Measurements from ENCODE around the gene GPX7.
"Not testable (repeated sequence)": the region's sequence is repeated elsewhere in the genome, so short reads cannot be mapped to it uniquely, and the experiment has no call there.

GPX7 gene

DNA sequence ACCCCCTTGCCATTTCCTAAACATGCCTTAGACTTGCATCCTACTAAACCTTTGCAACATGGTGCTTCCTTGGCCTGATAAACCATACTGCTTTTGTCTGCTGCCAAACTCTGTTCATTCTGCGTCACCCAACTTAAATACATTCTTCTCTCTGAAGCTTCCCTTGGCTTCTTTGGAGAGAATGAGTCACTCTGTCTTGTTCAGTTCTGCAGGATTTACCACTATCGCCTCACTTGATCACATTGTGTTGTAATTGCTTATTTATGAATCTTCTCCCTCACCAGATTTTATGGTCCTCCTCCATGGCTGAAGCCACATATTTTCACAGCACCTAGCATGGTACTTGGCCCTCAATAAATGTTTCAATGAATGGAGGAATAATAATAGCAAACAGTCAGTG lies 27.6 kb upstream of the GPX7 start:
- DNase-seq (no peak), ATAC-seq (peak; percentile 46)
- no peaks in the 10 kb centered on the region for H3K36me3 Mint-ChIP-seq (ENCODE audit: low read depth)
- H3K27me3 Mint-ChIP-seq: no peaks in the 10 kb centered on the region
- H3K9me3 Mint-ChIP-seq: no peaks in the 10 kb centered on the region
- H3K4me3 Mint-ChIP-seq: no peak overlapping the region
- H3K4me1 Mint-ChIP-seq: peaks cover 11% of the 10 kb centered on the region
- no peak overlapping the region for H3K27ac Mint-ChIP-seq

DNA sequence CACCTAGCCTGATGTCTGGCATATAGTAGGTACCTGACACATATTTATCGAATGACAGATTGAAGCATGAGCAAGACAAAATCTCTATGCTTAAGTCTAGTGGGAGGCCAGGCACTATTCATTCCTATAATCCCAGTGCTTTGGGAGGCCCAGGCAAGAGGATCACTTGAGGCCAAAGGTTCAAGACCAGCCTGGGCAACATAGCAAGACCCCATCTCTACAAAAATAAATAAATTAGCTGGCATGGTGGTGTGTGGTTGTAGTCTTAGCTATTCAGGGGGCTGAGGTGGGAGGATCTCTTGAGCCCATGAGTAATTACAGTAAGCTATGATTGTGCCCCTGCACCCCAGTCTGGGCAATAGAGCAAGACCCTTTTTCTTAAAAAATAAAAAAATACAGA lies 26.1 kb upstream of the GPX7 start:
- H3K27me3 Mint-ChIP-seq: no peaks in the 10 kb centered on the region
- H3K27ac Mint-ChIP-seq: no peak overlapping the region
- H3K36me3 Mint-ChIP-seq (ENCODE audit: low read depth): no peaks in the 10 kb centered on the region
- ATAC-seq: no peak
- no peaks in the 10 kb centered on the region for H3K9me3 Mint-ChIP-seq
- no peak overlapping the region for H3K4me3 Mint-ChIP-seq
- peaks cover 9% of the 10 kb centered on the region for H3K4me1 Mint-ChIP-seq
- no peak for DNase-seq

DNA sequence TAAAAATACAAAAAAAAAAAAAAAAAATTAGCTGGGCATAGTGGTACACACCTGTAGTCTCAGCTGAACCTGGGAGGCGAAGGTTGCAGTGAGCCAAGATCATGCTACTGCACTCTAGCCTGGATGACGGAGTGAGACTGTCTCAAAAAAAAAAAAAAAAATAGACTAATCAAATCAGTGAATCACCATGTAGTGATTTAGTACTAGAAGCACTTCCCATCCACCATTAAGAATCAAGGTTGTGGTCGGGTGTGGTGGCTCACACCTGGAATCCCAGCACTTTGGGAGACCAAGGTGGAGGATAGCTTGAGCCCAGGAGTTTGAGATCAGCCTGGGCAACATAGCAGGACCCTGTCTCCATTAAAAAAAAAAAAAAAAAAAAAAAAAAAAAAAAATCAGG lies 24.1 kb upstream of the GPX7 start:
- not testable (repeated sequence) for H3K27ac Mint-ChIP-seq; DNase-seq; H3K36me3 Mint-ChIP-seq (ENCODE audit: low read depth); H3K4me1 Mint-ChIP-seq; ATAC-seq; H3K27me3 Mint-ChIP-seq; H3K9me3 Mint-ChIP-seq; H3K4me3 Mint-ChIP-seq

DNA sequence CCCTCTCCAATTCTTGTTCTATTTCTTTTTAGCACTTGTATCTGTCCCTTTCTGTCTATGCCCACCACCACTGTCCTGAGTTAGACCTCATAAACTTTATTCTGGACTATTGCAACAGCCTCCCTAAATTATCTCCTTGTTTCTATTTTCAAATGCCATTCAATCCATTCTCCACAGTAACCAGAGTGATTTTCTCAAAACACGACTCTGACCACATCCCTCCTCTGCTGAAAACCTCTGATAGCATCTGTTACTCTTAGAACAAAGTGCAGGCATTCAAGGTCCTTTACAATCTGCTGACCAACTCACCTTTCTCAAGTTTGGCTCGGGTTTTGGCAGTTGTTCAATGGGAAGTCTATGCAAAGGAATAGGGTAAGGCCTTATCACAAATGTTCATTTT lies 22.8 kb upstream of the GPX7 start:
- H3K9me3 Mint-ChIP-seq: no peaks in the 10 kb centered on the region

DNA sequence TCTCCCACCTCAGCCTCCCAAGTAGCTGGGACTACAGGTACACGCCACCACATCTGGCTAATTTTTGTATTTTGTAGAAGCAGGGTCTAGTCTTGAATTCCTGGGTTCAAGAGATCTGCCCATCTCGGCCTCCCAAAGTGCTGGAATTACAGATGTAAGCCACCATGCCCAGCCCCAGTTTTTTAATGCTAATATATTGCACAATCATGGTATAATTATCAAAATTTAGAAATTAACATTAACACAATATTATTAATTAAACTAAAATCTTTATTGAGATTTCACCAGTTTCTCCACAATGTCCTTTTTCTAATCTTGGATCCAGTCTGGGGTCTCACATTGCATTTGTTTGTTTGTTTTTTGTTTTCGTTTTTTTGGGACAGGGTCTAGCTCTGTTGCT lies 21.9 kb upstream of the GPX7 start:
- Mint-ChIP-seq H3K9me3 (no peaks in the 10 kb centered on the region), H3K27me3 (no peaks in the 10 kb centered on the region), H3K27ac (no peak overlapping the region), H3K4me1 (peaks cover 3% of the 10 kb centered on the region), H3K4me3 (no peak overlapping the region), H3K36me3 (ENCODE audit: low read depth) (no peaks in the 10 kb centered on the region)
- ATAC-seq: no peak
- DNase-seq: no peak

More for the DNA sequence above, 22.8 kb upstream of the GPX7 start:
- DNase-seq: no peak
- ATAC-seq: no peak
- Mint-ChIP-seq H3K4me3 (no peak overlapping the region), H3K4me1 (peaks cover 7% of the 10 kb centered on the region), H3K36me3 (ENCODE audit: low read depth) (no peaks in the 10 kb centered on the region), H3K27me3 (no peaks in the 10 kb centered on the region), H3K27ac (no peak overlapping the region)

DNA sequence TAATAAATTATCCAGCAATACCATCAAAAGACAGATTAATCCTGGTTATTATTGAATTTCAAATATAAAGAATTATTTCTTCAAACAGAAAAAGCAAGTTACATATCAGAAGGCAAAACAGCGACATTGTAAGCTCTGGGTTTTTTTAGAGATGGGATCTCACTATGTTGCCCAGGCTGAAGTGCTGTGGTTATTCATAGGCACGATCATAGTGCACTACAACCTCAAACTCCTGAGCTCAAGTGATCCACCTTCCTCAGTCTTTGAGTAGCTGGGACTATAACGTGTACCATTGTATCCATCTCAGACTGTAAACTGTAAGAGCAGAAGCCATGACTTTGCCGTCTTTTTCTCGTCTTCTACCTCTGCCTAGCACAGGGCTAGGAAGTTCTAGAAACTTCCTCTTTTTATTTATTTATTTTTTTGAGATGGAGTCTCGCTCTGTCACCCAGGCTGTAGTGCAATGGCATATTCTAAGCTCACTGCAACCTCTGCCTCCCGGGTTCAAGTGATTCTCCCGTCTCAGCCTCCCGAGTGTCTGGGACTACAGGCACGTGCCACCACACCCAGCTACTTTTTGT lies 20.0 kb upstream of the GPX7 start:
- ATAC-seq (no peak), DNase-seq (no peak)
- Mint-ChIP-seq H3K4me3 (no peak overlapping the region), H3K27ac (no peak overlapping the region), H3K4me1 (peaks cover 3% of the 10 kb centered on the region), H3K27me3 (no peaks in the 10 kb centered on the region), H3K36me3 (ENCODE audit: low read depth) (no peaks in the 10 kb centered on the region), H3K9me3 (no peaks in the 10 kb centered on the region)

DNA sequence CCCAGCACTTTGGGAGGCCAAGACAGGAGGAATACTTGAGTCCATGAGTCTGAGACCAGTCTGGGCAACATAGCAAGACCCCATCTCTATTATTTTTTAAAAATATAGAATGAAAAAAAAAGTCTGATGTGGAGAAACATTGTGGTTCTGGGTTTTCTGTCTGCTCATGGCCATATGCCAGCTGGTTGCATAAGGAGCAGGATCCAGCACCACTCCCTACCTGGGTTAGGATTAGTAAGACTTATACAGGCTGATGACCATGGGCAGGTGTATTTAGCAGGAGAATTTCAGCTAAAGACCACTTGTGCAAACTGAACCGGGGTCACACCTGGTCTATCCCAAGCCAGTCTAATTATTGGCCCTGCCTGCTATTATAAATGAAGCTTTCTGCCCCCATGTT lies 16.7 kb upstream of the GPX7 start:
- DNase-seq: no peak
- Mint-ChIP-seq H3K9me3 (no peaks in the 10 kb centered on the region), H3K36me3 (ENCODE audit: low read depth) (no peaks in the 10 kb centered on the region), H3K4me3 (no peak overlapping the region), H3K4me1 (no peaks in the 10 kb centered on the region), H3K27me3 (no peaks in the 10 kb centered on the region), H3K27ac (no peak overlapping the region)
- no peak for ATAC-seq

DNA sequence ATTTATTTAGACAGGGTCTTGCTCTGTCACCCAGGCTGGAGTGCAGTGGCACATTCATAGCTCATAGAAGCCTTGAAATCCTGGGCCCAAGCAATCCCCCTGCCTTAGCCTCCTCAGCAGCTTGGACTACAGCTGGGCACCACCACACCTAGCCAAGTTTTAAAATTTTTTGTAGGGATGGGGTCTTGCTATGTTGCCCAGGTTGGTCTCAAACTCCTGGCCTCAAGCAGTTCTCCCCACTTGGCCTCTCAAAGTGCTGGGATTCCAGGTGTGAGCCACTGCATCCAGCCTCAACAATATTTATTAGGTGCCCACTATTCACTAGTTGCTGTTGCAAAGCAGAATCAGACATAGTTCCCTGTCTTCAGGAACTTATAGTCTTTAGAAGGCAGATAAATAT lies 14.1 kb upstream of the GPX7 start:
- Mint-ChIP-seq H3K36me3 (ENCODE audit: low read depth) (no peaks in the 10 kb centered on the region), H3K27ac (no peak overlapping the region), H3K9me3 (no peaks in the 10 kb centered on the region), H3K4me1 (peaks cover 3% of the 10 kb centered on the region), H3K4me3 (no peak overlapping the region), H3K27me3 (no peaks in the 10 kb centered on the region)
- ATAC-seq (no peak), DNase-seq (no peak)

DNA sequence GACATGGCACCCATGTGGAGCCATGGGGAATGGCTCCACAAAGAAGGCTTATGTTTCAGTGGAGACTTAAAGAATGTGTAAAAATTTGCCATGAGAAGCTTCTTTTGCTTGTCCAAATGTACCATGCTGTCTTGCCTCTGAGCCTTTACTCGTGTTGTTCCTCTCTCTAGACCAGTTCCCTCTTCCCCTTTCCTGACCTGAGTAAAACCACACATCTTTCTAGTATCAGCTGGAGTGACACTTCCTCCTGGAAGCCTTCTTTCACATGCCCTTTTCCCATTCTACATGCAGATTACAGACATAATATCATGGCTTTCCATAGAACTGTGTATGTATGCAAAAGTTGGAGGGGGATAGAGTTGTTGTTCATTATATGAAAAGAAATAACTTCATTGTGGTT lies 13.6 kb upstream of the GPX7 start:
- H3K36me3 Mint-ChIP-seq (ENCODE audit: low read depth): no peaks in the 10 kb centered on the region

DNA sequence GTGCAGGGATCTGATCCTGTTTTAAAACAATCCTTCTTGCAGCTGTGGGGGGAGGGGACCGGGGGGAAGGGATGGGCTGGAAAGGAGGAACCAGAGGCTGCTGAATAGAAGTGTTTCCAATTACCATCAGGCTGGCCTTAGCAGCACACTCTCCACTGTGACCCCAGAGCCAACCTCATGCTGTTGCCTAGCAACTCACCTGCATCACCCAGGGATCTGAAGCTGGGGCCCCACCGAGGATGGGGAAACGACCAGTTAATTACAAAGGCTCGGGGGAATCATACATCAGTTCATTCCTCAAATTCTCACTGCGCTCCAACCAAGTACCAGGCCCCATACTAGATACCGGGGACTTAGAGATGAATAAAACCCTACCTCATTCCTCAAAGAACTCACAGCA lies 11.9 kb upstream of the GPX7 start:
- H3K4me1 Mint-ChIP-seq: peaks cover 3% of the 10 kb centered on the region
- no peak for DNase-seq
- H3K36me3 Mint-ChIP-seq (ENCODE audit: low read depth): no peaks in the 10 kb centered on the region
- no peak overlapping the region for H3K4me3 Mint-ChIP-seq
- H3K27ac Mint-ChIP-seq: no peak overlapping the region
- no peaks in the 10 kb centered on the region for H3K27me3 Mint-ChIP-seq
- no peak for ATAC-seq
- no peaks in the 10 kb centered on the region for H3K9me3 Mint-ChIP-seq

More for the DNA sequence above, 13.6 kb upstream of the GPX7 start:
- Mint-ChIP-seq H3K9me3 (no peaks in the 10 kb centered on the region), H3K4me3 (no peak overlapping the region), H3K27me3 (no peaks in the 10 kb centered on the region), H3K27ac (no peak overlapping the region), H3K4me1 (peaks cover 3% of the 10 kb centered on the region)
- no peak for DNase-seq
- no peak for ATAC-seq

DNA sequence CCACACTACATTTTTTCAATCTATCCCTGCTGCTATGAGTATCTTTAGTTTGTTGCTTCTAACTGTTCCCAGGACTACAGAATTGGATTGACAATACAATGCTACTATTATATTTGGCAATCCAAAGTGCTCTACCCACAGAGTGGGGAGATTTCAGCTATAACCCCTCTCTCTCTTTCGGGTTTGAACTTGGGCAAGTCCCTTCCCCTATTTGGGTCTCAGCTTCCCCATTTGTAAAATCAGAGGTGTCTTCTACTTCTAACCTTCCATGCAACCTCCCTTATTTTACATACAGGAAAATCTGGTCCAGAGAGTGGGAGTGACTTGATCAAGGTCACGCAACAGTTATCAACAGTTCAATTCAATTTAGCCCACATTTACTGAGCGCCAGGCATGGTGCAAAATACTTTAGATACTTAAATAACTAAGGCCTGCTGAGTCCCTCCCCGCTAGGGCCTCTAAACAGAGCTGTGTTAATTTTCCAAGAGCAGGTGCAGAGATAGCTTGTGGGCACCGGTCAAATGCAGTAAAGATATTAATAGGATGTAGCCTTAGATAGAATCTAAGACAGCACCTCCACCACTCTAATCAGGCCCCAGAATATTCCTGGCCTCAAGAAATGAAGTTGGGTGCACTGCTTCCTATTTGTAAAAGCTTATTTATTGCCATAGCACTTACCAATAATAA lies 9.4 kb upstream of the GPX7 start:
- DNase-seq (no peak), ATAC-seq (no peak)
- Mint-ChIP-seq H3K9me3 (no peaks in the 10 kb centered on the region), H3K27ac (no peak overlapping the region), H3K27me3 (no peaks in the 10 kb centered on the region), H3K36me3 (ENCODE audit: low read depth) (no peaks in the 10 kb centered on the region), H3K4me3 (no peak overlapping the region), H3K4me1 (peaks cover 3% of the 10 kb centered on the region)

DNA sequence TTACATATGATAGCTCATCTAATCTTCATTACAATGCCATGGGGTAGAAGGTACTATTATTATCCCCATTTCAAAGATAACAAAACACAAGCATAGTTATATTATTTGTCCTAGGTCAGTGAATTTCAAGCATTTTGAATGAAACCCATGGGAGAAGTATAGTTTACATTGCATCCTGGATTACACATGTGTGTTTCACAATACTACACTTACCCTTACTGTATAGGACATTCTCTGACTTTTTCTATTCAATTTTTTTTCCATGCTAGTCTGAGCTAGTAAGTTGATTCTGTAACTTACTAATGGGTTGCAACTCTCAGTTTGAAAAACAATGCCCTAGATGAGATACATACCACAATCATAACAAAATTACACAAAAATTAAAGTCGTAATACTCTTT lies 8.7 kb upstream of the GPX7 start:
- no peak for ATAC-seq
- Mint-ChIP-seq H3K4me3 (no peak overlapping the region), H3K27ac (no peak overlapping the region), H3K9me3 (no peaks in the 10 kb centered on the region), H3K36me3 (ENCODE audit: low read depth) (no peaks in the 10 kb centered on the region), H3K4me1 (peaks cover 3% of the 10 kb centered on the region), H3K27me3 (no peaks in the 10 kb centered on the region)
- no peak for DNase-seq

DNA sequence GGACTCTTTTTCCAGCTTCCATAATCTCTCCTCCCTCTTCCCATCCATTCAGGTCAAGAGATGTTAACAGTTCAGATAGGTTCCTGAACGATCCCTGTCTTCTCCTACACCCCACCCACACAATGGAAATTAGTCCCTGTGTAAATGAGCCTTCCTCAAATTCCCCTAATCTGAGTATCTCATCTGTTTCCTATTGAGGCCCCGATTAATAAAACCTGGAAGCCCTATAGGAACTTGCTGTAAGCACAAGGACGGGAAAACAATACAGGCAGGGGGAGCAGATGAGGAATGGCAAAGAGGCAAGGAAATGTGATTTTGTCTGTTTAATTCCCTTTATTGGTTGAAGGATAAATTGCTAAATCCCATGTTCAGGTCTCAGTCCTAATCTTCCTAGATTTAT lies 7.1 kb upstream of the GPX7 start:
- no peaks in the 10 kb centered on the region for H3K36me3 Mint-ChIP-seq (ENCODE audit: low read depth)
- no peak overlapping the region for H3K4me3 Mint-ChIP-seq
- H3K27ac Mint-ChIP-seq: no peak overlapping the region
- peaks cover 3% of the 10 kb centered on the region for H3K4me1 Mint-ChIP-seq
- DNase-seq (no peak), ATAC-seq (no peak)
- H3K9me3 Mint-ChIP-seq: no peaks in the 10 kb centered on the region
- no peaks in the 10 kb centered on the region for H3K27me3 Mint-ChIP-seq

DNA sequence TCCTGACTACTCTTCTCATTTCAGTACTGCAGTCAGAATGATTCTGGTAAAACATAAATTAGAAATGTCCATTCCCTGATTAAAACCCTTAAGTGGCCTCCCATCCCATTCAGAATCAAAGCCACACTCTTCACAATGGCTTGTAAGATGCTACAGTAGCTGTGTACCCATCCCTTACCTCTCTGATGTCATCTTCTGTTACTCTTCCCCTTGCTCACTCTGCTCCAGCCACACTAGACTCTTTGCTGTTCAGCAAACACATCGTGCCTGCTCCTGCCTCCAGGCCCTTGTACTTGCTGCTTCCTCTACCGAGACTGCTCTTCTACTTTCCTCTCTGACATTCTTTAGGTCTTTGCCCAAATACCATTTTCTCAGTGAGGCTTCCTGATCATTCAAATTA lies 4.3 kb upstream of the GPX7 start:
- no peaks in the 10 kb centered on the region for H3K27me3 Mint-ChIP-seq
- DNase-seq (no peak), ATAC-seq (no peak)
- no peaks in the 10 kb centered on the region for H3K36me3 Mint-ChIP-seq (ENCODE audit: low read depth)
- no peaks in the 10 kb centered on the region for H3K9me3 Mint-ChIP-seq
- peaks cover 8% of the 10 kb centered on the region for H3K4me1 Mint-ChIP-seq
- no peak overlapping the region for H3K27ac Mint-ChIP-seq
- H3K4me3 Mint-ChIP-seq: no peak overlapping the region

DNA sequence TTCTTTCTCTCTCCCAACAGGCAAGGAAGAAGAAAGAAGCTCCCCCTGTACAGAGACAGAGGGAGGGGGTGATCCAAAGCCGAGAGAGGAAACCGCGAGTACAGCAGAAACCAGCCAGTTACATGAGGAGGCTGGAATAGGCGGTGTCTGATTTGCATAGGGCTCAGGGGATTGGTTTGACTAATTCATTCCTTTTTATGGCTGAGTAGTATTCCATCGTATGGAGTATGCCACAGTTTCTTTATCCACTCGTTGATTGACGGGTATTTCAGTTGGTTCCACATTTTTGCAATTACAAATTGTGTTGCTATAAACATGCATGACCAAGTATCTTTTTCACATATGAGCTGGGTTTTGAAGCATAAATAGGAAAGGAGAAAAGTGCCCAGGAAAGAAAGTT lies 3.4 kb upstream of the GPX7 start:
- Mint-ChIP-seq H3K4me1 (peaks cover 15% of the 10 kb centered on the region), H3K27me3 (no peaks in the 10 kb centered on the region), H3K27ac (no peak overlapping the region), H3K36me3 (ENCODE audit: low read depth) (peaks cover 2% of the 10 kb centered on the region), H3K4me3 (no peak overlapping the region), H3K9me3 (no peaks in the 10 kb centered on the region)
- ATAC-seq: no peak
- DNase-seq: no peak

DNA sequence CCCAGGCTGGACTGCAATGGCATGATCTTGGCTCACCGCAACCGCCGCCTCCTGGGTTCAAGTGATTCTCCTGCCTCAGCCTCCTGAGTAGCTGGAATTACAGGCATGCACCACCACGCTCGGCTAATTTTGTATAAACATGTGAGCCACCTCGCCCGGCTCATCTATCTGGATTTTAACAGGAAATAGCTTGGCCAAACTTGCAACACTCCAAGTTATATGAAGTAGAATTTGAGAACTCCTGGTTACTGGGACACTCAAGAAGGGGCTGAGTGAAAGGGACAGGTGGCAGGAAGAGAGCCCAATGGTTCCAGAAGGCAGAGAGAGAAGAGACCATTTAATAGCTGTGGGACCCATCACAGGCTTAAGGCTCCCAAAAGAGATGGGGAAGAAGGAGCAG lies 2.9 kb upstream of the GPX7 start:
- Mint-ChIP-seq H3K36me3 (ENCODE audit: low read depth) (peaks cover 4% of the 10 kb centered on the region), H3K4me1 (peaks cover 21% of the 10 kb centered on the region), H3K9me3 (no peaks in the 10 kb centered on the region), H3K27me3 (no peaks in the 10 kb centered on the region), H3K27ac (no peak overlapping the region), H3K4me3 (no peak overlapping the region)
- ATAC-seq (no peak), DNase-seq (no peak)

Data from activated naive CD8-positive, alpha-beta T cell treated with anti-CD3 and anti-CD28 coated beads, Interleukin-2, amount 50 U/mL, for 24 hours (primary cell).